Upper lobe of left lung (tissue), 4 donors: Measurements from ENCODE around the gene CKM.

Source experiments
- EP300 ChIP-seq, 4 donors: sonication (generic); formaldehyde crosslinking; IDR thresholded peaks; one replicate each; pipeline ENCODE4 v1.5.1; 2017; ENCODE audit warnings: antibody characterized with exemption in 4 of 4, control low read depth in 2 of 4
- POLR2A ChIP-seq, 4 donors: fragments of 450-650 bp; IDR thresholded peaks; one replicate each; pipeline ENCODE4 v1.5.1; 2016 to 2017; ENCODE audit warnings: antibody characterized with exemption in 4 of 4, mild to moderate bottlenecking in 2 of 4
- POLR2AphosphoS5 ChIP-seq, 2 donors: sonication (generic); formaldehyde crosslinking; IDR thresholded peaks; one replicate each; pipeline ENCODE4 v1.5.1; 2017; ENCODE audit warnings: antibody characterized with exemption in 2 of 2
- TF ChIP-seq, protein P1 (sequence below), 6 experiments: fragments of 450-650 bp in 4 of 6; fragments of 200-600 bp in 2 of 6; sonication (generic) in 2 of 6; IDR thresholded peaks; one replicate each; pipeline ENCODE4 v1.5.1; 2016 to 2019; ENCODE audit warnings: antibody characterized with exemption in 6 of 6

DNA sequence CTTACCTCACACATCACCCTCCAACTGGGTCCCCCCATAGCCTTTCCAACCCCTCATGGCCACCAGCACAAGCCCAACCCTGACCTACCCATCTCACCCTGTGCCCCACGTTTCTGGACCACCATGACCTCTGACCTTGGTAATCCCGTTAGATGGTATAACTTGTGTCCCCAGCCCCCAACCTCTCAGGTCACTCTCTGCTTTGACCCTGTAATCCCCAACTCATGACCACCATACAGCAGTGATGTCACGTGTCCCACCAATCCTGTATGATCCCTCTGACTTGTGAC, 26.4 kb upstream of the CKM start:
- TF ChIP-seq, protein P1, sequence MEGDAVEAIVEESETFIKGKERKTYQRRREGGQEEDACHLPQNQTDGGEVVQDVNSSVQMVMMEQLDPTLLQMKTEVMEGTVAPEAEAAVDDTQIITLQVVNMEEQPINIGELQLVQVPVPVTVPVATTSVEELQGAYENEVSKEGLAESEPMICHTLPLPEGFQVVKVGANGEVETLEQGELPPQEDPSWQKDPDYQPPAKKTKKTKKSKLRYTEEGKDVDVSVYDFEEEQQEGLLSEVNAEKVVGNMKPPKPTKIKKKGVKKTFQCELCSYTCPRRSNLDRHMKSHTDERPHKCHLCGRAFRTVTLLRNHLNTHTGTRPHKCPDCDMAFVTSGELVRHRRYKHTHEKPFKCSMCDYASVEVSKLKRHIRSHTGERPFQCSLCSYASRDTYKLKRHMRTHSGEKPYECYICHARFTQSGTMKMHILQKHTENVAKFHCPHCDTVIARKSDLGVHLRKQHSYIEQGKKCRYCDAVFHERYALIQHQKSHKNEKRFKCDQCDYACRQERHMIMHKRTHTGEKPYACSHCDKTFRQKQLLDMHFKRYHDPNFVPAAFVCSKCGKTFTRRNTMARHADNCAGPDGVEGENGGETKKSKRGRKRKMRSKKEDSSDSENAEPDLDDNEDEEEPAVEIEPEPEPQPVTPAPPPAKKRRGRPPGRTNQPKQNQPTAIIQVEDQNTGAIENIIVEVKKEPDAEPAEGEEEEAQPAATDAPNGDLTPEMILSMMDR (IDR thresholded peaks at IDR 0.05) = no peak
- TF ChIP-seq POLR2A (IDR thresholded peaks at IDR 0.05) = no peak
- no peak for TF ChIP-seq EP300 (IDR thresholded peaks at IDR 0.05)
- TF ChIP-seq POLR2AphosphoS5 (IDR thresholded peaks at IDR 0.05) = no peak
